AG04449 (cell line): ENCODE results near the gene WDR31.
A peak's percentile ranks its signal among the peaks of the same experiment; 100 is the strongest.

Source experiments
- CTCF ChIA-PET: fragments of 350-600 bp; formaldehyde crosslinking; extraction: SDS; loops from one replicate; lab custom pipeline; 2021; ENCODE audit warnings: antibody characterized with exemption; lab: Yijun Ruan, JAX
- POLR2A ChIA-PET: fragments of 400-600, 350-600 bp; formaldehyde crosslinking; extraction: SDS; loops from one replicate; lab custom pipeline; 2020; ENCODE audit warnings: antibody characterized with exemption, inconsistent platforms; lab: Yijun Ruan, JAX
- DNase-seq: peaks from one replicate; pipeline ENCODE4 v3.0.0-alpha.2; 2010; ENCODE audit warnings: low read depth, low spot score
- H3K4me3 ChIP-seq: 2 replicates; pipeline ENCODE4 v1.5.1; 2011; ENCODE audit warnings: low read depth, mild to moderate bottlenecking, control low read depth, low read length
- CTCF ChIP-seq: IDR thresholded peaks from one replicate; pipeline ENCODE4 v1.5.1; 2011; ENCODE audit warnings: mild to moderate bottlenecking, moderate library complexity, low read length, control low read depth, inconsistent platforms; ENCODE audit not compliant: insufficient read depth; ENCODE audit errors: missing control alignments

The WDR31 gene

GRCh38 chr9:113340011-113340699 lies at the start of gene WDR31:
WDR31 (minus strand) TSS chr9:113340275; CDS start chr9:113332022, 8,253 bp downstream.
- ChIA-PET CTCF (interaction anchor here (0.9 to 3.7 kb wide), 7 partner anchors 11 to 86 kb away, joined by 3 to 26 read pairs (median 5); partner anchors contain the start of genes ALAD, CDC26 and PRPF4), POLR2A (interaction anchor here (0.6 to 1.5 kb wide), 3 partner anchors 18 to 65 kb away, joined by 3 to 14 read pairs (median 5); partner anchors contain the start of genes CDC26 and PRPF4)
- no peak for TF ChIP-seq CTCF
- DNase-seq, result peak; percentile 29
- H3K4me3 ChIP-seq, result peak within 1 kb of the TSS; percentile 93

- POLR2A ChIA-PET, result no interaction called here
- no peak for TF ChIP-seq CTCF
- no peak overlapping the region for H3K4me3 ChIP-seq
- CTCF ChIA-PET, result interaction anchor here (1.0 kb wide), 1 partner anchor 13 kb away, joined by 4 read pairs; no protein-coding TSS in a partner anchor
- DNase-seq, result no peak
Observed at GRCh38 chr9:113389451-113389850, 49.4 kb upstream of the WDR31 start.

- no peak for TF ChIP-seq CTCF
- no peak overlapping the region for H3K4me3 ChIP-seq
- DNase-seq, result no peak
- POLR2A ChIA-PET, result no interaction called here
- CTCF ChIA-PET, result interaction anchor here (0.6 kb wide), 1 partner anchor 10 kb away, joined by 3 read pairs; no protein-coding TSS in a partner anchor
Observed at GRCh38 chr9:113388833-113389232, 48.8 kb upstream of the WDR31 start.

- POLR2A ChIA-PET, result no interaction called here
- CTCF ChIA-PET, result interaction anchor here (0.7 kb wide), 1 partner anchor 15 kb away, joined by 3 read pairs; no protein-coding TSS in a partner anchor
- no peak overlapping the region for H3K4me3 ChIP-seq
- no peak for DNase-seq
- TF ChIP-seq CTCF, result no peak
Observed at GRCh38 chr9:113387560-113388230, 47.6 kb upstream of the WDR31 start.

GRCh38 chr9:113386571-113387393 lies 46.7 kb upstream of the WDR31 start:
- TF ChIP-seq CTCF, result no peak
- POLR2A ChIA-PET, result no interaction called here
- no peak overlapping the region for H3K4me3 ChIP-seq
- no peak for DNase-seq
- CTCF ChIA-PET, result interaction anchor here (0.7 to 1.7 kb wide), 3 partner anchors 12 to 16 kb away, joined by 3 to 6 read pairs (median 3); partner anchors contain the start of gene ALAD
